Ovary (tissue), 3 donors: ENCODE data around the gene TULP4.

Experiments
- CTCF ChIP-seq, 3 donors: fragments of 450-650 bp in 2 of 3; fragments of 200-600 bp in 1 of 3; IDR thresholded peaks; one replicate each; pipeline versions ENCODE4 v1.5.1 to v1.8.0; 2016 to 2022; ENCODE audit warnings: antibody characterized with exemption in 3 of 3, mild to moderate bottlenecking in 1 of 3
- POLR2A ChIP-seq: fragments of 450-650 bp; IDR thresholded peaks from one replicate; pipeline ENCODE4 v1.6.1; 2017; ENCODE audit warnings: antibody characterized with exemption, mild to moderate bottlenecking, moderate library complexity
- donor health status: DM: no; HTN: no; CAD: no.

GRCh38 chr6:158361068-158361467, 48.8 kb downstream of the TULP4 start:
- no peak for TF ChIP-seq POLR2A
- no peak for TF ChIP-seq CTCF (IDR thresholded peaks at IDR 0.05)
